ENCODE data around the gene HOXD12. TPM values are rescaled to one million over a fixed set of nuclear protein-coding genes. Genes with fewer than 3 reads are reported as not detected.

The HOXD12 gene
- total RNA-seq, 1 experiment from 2014 or later = 0.27 TPM

- ATAC-seq (no peak), DNase-seq (ENCODE audit: low read depth, low spot score) (no peak)
- H4K20me1 ChIP-seq (ENCODE audit: insufficient read depth) = no peaks in the 10 kb centered on the region
- H2AFZ ChIP-seq (ENCODE audit: low read depth, low read length, poor library complexity, severe bottlenecking) = no peak within 1 kb of the TSS
- H3K79me2 ChIP-seq (ENCODE audit: insufficient read depth, low read length) = no peaks in the 10 kb centered on the region
- no peaks in the 10 kb centered on the region for H3K27me3 ChIP-seq (ENCODE audit: insufficient read depth, low read length)
- no peak within 1 kb of the TSS for H3K27ac ChIP-seq (ENCODE audit: low read depth, low read length)
- ChIA-PET RAD21 (ENCODE audit: low non-redundant PET in 1 of 2, low total read pairs in 2 of 2, uncharacterized antibody in 2 of 2, unreplicated experiment in 2 of 2) (no interaction called here), CTCF (no interaction called here), POLR2A (no interaction called here)
- intact Hi-C loops (cut with micrococcal nuclease) = no loop called here
- H3K36me3 ChIP-seq (ENCODE audit: control insufficient read depth in 1 of 2, insufficient read depth in 2 of 2, low read length in 2 of 2) = no peaks in the 10 kb centered on the region
- H3K4me1 ChIP-seq (ENCODE audit: control insufficient read depth in 1 of 2, insufficient read depth in 2 of 2, low read length in 2 of 2) = peaks cover 5 to 11% of the 10 kb centered on the region in 2 experiments; a peak in 3 of 4 replicates
- H3K4me2 ChIP-seq (ENCODE audit: low read length) = no peak within 1 kb of the TSS
- BruUV-seq (replicated peaks) = no TSS peak
- no peaks in the 10 kb centered on the region for H3K9me2 ChIP-seq (ENCODE audit: insufficient read depth)
- no peaks in the 10 kb centered on the region for H3K9me3 ChIP-seq (ENCODE audit: control insufficient read depth in 1 of 2, insufficient read depth in 1 of 2, low read depth in 1 of 2, low read length in 2 of 2)
- no peak within 1 kb of the TSS for H3K4me3 ChIP-seq (replicated peaks in 1 of 2; ENCODE audit: low read depth in 1 of 2, low read length in 2 of 2)
- no peak within 1 kb of the TSS for H3K9ac ChIP-seq (ENCODE audit: low read length)
- no peak for TF ChIP-seq TCF7L2 (IDR thresholded peaks at IDR 0.05; ENCODE audit: borderline replicate concordance, extremely low read depth, insufficient read depth, insufficient read length)
- TF ChIP-seq EGR1 (IDR thresholded peaks at IDR 0.05; ENCODE audit: low read depth) = no peak
- no peak for TF ChIP-seq ZNF274 (IDR thresholded peaks at IDR 0.05; ENCODE audit: low read depth, low read length)
- TF ChIP-seq POLR2A (IDR thresholded peaks at IDR 0.05; ENCODE audit: borderline replicate concordance, extremely low read depth, insufficient read depth, insufficient read length) = no peak
- no peak for TF ChIP-seq POLR2AphosphoS5 (IDR thresholded peaks at IDR 0.05; ENCODE audit: low read depth, low read length)
- TF ChIP-seq ELF1 (IDR thresholded peaks at IDR 0.05; ENCODE audit: borderline replicate concordance, low read depth) = no peak
- no peak for TF ChIP-seq REST (IDR thresholded peaks at IDR 0.05; ENCODE audit: low read depth)
- no peak for TF ChIP-seq EZH2 (IDR thresholded peaks at IDR 0.05)
- no peak for TF ChIP-seq CEBPB (IDR thresholded peaks at IDR 0.05; ENCODE audit: low read depth)
- no peak for TF ChIP-seq FOSL1 (IDR thresholded peaks at IDR 0.05; ENCODE audit: low read depth)
- no peak for TF ChIP-seq ATF3 (IDR thresholded peaks at IDR 0.05)
- TF ChIP-seq SIN3A (IDR thresholded peaks at IDR 0.05; ENCODE audit: low read depth) = no peak
- no peak for TF ChIP-seq EZH2phosphoT487 (IDR thresholded peaks at IDR 0.05; ENCODE audit: borderline replicate concordance)
Measured at GRCh38 chr2:176092270-176093144, 7.1 kb upstream of the HOXD12 start, which contains the start of gene HOXD13. HOXD13 (plus strand) TSS chr2:176092721; CDS start chr2:176092891, 170 bp downstream.

Measured in HCT116 (cell line).